HG02852 (cell line): ENCODE results near the gene OR8H3.
"Not testable (repeated sequence)": the region's sequence is repeated elsewhere in the genome, so short reads cannot be mapped to it uniquely, and the experiment has no call there.

Experiments used
- ATAC-seq: cut with Tn5 transposase; IDR thresholded peaks from one replicate; pipeline ENCODE4 v1.9.1; 2021; ENCODE audit warnings: mild to moderate bottlenecking, moderate library complexity; ENCODE audit not compliant: unreplicated experiment

OR8H3 gene, protein sequence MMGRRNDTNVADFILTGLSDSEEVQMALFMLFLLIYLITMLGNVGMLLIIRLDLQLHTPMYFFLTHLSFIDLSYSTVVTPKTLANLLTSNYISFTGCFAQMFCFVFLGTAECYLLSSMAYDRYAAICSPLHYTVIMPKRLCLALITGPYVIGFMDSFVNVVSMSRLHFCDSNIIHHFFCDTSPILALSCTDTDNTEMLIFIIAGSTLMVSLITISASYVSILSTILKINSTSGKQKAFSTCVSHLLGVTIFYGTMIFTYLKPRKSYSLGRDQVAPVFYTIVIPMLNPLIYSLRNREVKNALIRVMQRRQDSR

DNA sequence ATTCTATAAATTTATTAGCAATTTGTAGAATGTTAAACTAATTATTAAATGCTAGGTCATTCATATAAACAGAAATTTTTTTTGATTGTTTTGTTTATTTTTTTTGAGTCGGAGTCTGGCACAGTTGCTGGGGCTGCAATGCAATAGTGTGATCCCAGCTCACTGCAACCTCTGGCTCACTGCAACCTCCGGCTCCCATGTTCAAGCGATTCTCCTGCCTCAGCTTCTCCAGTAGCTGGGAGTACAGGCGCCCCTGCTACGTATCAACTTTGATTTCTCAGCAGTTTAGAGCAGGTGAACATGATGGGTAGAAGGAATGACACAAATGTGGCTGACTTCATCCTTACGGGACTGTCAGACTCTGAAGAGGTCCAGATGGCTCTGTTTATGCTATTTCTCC lies at the start of gene OR8H3:
Gene OR8H3, plus strand, starts transcription at position 301 of the 400 bp plus-strand sequence. Its CDS starts 0 bp downstream, at position 301.
- ATAC-seq, result no peak

DNA sequence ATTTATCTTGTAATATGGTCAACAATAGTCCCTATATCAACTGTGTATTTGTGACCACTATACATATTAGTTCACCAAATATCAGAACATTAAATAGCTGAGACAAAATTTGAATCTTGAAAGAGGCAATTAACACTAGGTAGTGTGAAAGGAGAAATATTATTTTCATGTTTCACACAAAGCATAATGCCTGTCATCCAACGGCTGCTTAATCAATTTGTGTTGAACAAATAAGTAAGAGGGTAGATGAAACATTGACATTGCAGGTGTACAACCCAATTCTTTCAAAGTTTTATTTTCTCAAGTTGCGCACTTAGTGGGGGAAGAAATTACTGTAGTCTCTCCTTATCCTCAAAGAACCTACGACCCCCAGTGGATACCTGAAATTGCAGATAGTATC lies 32.5 kb upstream of the OR8H3 start:
- ATAC-seq, result no peak

DNA sequence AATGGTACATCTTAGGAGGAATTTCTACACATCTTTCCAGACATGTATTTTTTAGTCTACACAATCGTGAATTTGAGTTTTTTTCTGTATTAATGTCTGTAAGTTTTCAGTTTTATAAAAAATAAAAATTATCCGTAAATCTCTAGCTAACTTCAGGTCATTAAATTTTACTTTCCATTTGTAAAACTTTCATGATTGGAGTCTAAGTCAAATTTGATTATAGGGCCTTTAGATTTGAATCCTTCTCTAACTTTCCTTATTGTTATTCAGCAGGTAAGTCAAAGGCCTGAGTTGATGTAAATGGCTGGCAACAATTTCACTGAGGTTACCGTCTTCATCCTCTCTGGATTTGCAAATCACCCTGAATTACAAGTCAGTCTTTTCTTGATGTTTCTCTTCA lies 29.2 kb upstream of the OR8H3 start, which contains the start of gene OR8I2:
Gene OR8I2, plus strand, starts transcription at position 301 of the 400 bp plus-strand sequence. Its CDS starts 0 bp downstream, at position 301.
- ATAC-seq, result no peak

DNA sequence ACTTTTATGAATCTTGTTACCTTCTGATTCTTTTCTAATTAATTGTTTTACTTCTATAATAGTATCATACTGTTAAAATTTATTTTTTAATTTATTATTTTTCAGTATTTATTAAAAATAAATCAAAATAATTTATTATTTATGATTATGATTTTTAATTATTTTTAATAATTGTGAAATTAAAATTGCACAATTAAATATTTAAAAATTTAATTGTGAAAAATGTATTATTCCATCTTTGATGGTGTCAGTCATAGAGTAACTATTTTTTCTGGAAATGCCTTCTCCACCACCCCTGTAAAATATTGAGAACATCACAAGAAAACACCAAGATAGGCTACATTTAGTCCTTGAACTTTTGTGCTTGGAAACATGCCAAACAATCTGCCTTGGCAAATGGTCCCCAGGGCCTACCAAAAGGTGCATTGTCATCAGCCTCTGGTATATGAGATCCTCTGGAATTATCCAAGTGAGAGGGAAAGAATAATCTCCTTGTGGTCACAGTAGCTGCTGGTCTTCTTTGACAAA lies 18.9 kb upstream of the OR8H3 start, which contains the start of gene OR8H2:
Gene OR8H2, plus strand, starts transcription at position 478 of the 528 bp plus-strand sequence. CDS start 1,356 bp downstream, outside the sequence.
- no peak for ATAC-seq

DNA sequence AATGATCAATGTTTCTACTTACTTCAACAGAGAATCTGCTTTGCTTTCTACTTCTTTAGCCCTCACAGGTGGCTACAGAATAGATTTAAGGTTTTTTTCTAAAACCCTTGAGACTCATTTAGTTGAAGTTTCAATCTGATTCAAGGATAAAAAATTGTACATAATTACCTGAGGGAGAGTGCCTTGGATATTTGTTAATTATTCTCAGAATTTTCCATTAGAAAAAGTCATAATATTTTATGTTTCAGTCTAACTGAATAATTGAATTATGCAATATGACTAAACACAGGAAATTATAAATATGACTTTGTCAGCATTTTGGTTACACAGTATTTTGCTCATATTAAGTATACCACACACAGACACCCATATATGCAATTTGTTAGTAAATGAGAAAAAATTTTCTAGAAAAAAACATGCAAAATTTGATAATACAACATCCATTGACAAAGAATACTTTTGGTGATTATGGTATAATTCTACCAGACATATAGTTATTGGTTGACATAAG lies 18.0 kb downstream of the OR8H3 start, which contains the start of gene OR8J3:
Gene OR8J3, minus strand, starts transcription at position 51 of the 511 bp plus-strand sequence. CDS start 2,483 bp downstream, outside the sequence.
- ATAC-seq, result no peak

DNA sequence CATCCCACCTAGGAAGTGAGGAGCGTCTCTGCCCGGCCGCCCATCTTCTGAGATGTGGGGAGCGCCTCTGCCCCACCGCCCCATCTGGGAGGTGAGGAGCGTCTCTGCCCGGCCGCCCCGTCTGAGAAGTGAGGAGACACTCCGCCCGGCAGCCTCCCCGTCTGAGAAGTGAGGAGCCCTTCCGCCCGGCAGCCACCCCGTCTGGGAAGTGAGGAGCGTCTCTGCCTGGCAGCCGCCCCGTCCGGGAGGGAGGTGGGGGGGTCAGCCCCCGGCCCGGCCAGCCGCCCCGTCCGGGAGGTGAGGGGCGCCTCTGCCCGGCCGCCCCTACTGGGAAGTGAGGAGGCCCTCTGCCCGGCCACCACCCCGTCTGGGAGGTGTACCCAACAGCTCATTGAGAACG lies 21.5 kb downstream of the OR8H3 start:
- ATAC-seq, result not testable (repeated sequence)

DNA sequence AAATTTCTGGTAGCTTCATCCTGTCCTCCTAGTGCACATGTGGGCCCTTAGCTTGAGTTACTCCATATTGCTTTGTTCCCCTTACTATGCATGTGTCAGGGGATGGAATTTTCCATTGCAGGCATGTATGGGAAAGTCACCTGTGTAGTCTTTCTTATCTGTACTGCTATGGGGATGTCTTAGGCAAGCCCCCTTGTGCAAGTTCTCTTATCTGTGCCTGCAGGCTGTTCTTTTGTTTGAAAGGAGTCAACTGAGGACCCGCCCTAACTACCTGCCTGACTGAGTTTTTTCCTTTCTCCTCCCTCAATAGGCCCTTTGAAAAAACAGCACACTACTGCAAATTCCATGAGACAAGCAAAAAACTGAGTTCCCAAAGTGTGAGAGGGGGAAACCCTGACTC lies 29.2 kb downstream of the OR8H3 start:
- no peak for ATAC-seq

DNA sequence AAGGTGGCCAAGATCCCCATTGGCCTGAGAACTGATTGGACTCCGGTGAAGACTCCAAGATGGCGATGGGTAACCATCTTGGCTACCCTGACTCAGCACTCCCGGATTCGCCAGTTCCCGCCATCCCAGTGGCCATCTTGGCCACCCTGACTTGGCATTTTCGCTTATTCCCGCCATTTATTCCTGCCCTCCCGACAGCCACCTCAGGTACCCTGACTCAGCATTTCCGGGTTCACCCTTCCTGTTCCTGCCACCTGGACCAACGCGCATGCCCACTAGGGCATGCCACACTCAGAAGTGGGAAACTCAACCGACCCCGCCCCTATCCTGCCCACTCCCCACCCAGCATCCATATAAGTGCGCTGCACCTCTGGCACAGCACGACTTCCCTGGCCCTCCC lies 30.2 kb downstream of the OR8H3 start:
- ATAC-seq, result no peak

DNA sequence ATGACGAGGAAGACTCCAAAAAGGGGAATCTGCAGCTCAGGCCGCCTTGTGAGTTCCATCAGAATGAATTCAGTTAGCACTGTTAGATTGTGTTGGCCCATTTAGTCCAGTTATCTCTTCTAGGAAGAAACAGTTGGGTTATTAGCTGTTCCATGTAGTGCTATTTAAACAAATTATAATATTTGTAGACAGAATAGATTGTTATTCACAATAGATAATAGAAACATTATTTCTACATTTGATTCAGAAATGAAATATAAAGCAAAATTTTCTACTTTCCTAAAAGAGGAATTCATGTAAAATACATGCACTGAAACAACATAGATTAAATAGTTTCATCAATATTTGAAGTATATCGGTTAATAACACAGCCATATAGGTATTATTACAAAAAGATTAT lies 38.0 kb downstream of the OR8H3 start, which contains the start of gene OR8K5:
Gene OR8K5, minus strand, starts transcription at position 101 of the 400 bp plus-strand sequence. Its CDS starts 0 bp downstream, at position 101.
- ATAC-seq, result no peak

DNA sequence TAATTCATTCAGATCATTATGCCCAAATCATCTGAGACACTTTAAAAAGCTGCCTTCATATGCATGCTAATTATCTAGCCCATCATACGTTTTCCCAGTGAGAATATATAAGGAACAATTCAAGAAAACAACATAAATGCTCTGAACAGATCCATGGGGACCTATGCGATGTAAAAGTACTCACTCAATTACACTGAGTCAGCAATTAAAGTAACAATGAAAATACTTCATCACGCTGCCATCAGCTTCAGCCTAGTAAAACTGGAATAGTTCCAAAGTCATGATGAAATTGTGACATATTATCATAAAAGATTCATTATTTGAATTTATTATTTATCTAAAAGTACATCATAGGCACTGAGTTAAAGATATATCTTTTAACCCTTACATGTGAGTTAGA lies 41.6 kb downstream of the OR8H3 start:
- no peak for ATAC-seq

DNA sequence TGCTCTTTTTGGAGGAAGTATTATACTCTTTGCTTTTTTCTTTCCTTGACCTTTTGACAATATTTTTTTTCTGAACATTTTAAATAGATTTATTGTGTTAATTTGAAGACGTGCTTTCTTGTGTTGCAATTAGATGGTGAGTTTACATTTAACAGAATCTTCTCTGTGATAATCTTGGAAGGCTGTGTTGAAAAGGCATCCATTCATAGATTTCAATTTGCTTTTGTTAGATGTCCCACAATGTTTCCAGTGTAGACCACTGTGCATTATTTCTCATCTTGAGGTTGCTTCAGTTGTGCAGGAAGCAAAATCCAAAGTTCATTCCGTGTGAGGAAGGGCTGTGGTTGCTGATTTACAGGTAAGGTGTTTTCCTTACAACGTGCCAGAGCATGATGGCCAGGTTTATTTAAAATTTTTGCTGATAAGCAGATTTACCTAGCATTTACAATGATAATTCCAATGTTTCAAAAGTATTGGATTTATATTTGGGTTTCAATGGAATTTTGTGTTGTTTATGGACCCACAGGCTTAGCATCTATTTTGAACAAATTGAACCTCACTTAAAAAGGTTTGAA lies 50.2 kb downstream of the OR8H3 start:
- no peak for ATAC-seq
